GM23338 (cell line): Measurements from ENCODE around the gene STX5. TPM values are rescaled to one million over a fixed set of nuclear protein-coding genes. Genes with fewer than 3 reads are reported as not detected.
A peak's percentile ranks its signal among the peaks of the same experiment; 100 is the strongest.

ENCODE experiments used
- ATAC-seq: fragments of 200-7000 bp; cut with Tn5 transposase; 3 replicates; pipeline ENCODE4 v1.9.1; 2020
- DNase-seq: peaks from one replicate; pipeline ENCODE4 v3.0.0-alpha.2; 2015; ENCODE audit warnings: low spot score
- H2AFZ ChIP-seq: fragments of 200-600 bp; sonication (generic); 2 replicates; pipeline ENCODE4 v1.8.0; 2016; ENCODE audit warnings: antibody characterized with exemption, mild to moderate bottlenecking, moderate library complexity
- H3F3A ChIP-seq: fragments of 200-600 bp; sonication (generic); replicated peaks from 2 replicates; pipeline ENCODE4 v1.8.0; 2017; ENCODE audit warnings: antibody characterized with exemption, mixed run types, low read depth
- H3K27ac ChIP-seq: fragments of 200-600 bp; sonication (generic); 2 replicates; pipeline ENCODE4 v1.6.1; 2016; ENCODE audit warnings: low read depth
- H3K27me3 ChIP-seq: fragments of 200-600 bp; sonication (generic); 2 replicates; pipeline ENCODE4 v1.8.0; 2016; ENCODE audit warnings: mild to moderate bottlenecking, mixed run types, moderate library complexity; ENCODE audit not compliant: insufficient read depth
- H3K36me3 ChIP-seq: fragments of 200-600 bp; sonication (generic); 2 replicates; pipeline ENCODE4 v1.8.0; 2016; ENCODE audit warnings: mild to moderate bottlenecking; ENCODE audit not compliant: insufficient read depth
- H3K4me1 ChIP-seq: fragments of 200-600 bp; sonication (generic); 2 replicates; pipeline ENCODE4 v1.8.0; 2016; ENCODE audit warnings: mild to moderate bottlenecking, moderate library complexity; ENCODE audit not compliant: insufficient read depth
- H3K4me2 ChIP-seq: fragments of 200-600 bp; sonication (generic); 2 replicates; pipeline ENCODE4 v1.7.1; 2017; ENCODE audit warnings: mixed run types
- H3K4me3 ChIP-seq: fragments of 200-600 bp; sonication (generic); 2 replicates; pipeline ENCODE4 v1.6.1; 2016; ENCODE audit warnings: mixed run types
- H3K79me2 ChIP-seq: fragments of 200-600 bp; sonication (generic); replicated peaks from 2 replicates; pipeline ENCODE4 v1.8.0; 2017; ENCODE audit warnings: mild to moderate bottlenecking; ENCODE audit not compliant: insufficient read depth
- H3K9me2 ChIP-seq: fragments of 200-600 bp; sonication (generic); 2 replicates; pipeline ENCODE4 v1.8.0; 2017; ENCODE audit not compliant: insufficient read depth
- H4K20me1 ChIP-seq: fragments of 200-600 bp; sonication (generic); replicated peaks from 2 replicates; pipeline ENCODE4 v1.8.0; 2017; ENCODE audit warnings: mild to moderate bottlenecking; ENCODE audit not compliant: insufficient read depth
- H3K27ac Mint-ChIP-seq: 2 replicates; pipeline ENCODE4 v1.8.0; 2020; ENCODE audit warnings: inconsistent platforms, mild to moderate bottlenecking, moderate library complexity, mixed read lengths
- H3K27me3 Mint-ChIP-seq: 3 replicates; pipeline ENCODE4 v1.8.0; 2022; ENCODE audit warnings: low read depth, mild to moderate bottlenecking, moderate library complexity, mixed read lengths, inconsistent platforms; ENCODE audit not compliant: insufficient read depth, poor library complexity
- H3K36me3 Mint-ChIP-seq: 3 replicates; pipeline ENCODE4 v1.8.0; 2021; ENCODE audit warnings: low read depth, mild to moderate bottlenecking, inconsistent platforms, moderate library complexity, mixed read lengths
- H3K4me1 Mint-ChIP-seq: 3 replicates; pipeline ENCODE4 v1.8.0; 2020; ENCODE audit warnings: mild to moderate bottlenecking, inconsistent platforms, mixed read lengths
- H3K4me3 Mint-ChIP-seq: 3 replicates; pipeline ENCODE4 v1.8.0; 2021; ENCODE audit warnings: moderate library complexity, mild to moderate bottlenecking, inconsistent platforms, mixed read lengths
- H3K9me3 Mint-ChIP-seq: 3 replicates; pipeline ENCODE4 v1.8.0; 2020; ENCODE audit warnings: moderate library complexity, mild to moderate bottlenecking, inconsistent platforms, mixed read lengths
- CREB1 ChIP-seq: fragments of 250-450 bp; sonication (Bioruptor Pico); IDR thresholded peaks from 2 replicates; pipeline ENCODE4 v1.5.0; 2020; ENCODE audit warnings: low read depth, mild to moderate bottlenecking, moderate library complexity
- EZH2 ChIP-seq: fragments of 200-600 bp; sonication (generic); IDR thresholded peaks from one replicate; pipeline ENCODE4 v1.8.0; 2017; ENCODE audit warnings: antibody characterized with exemption, mild to moderate bottlenecking, low read depth; ENCODE audit not compliant: unreplicated experiment
- JUNB ChIP-seq: IDR thresholded peaks from one replicate; pipeline ENCODE4 v1.6.1; 2016; ENCODE audit warnings: antibody characterized with exemption; ENCODE audit not compliant: unreplicated experiment
- NANOG ChIP-seq: IDR thresholded peaks from 2 replicates; pipeline ENCODE4 v1.6.1; 2016; ENCODE audit warnings: antibody characterized with exemption, borderline replicate concordance
- POLR2AphosphoS5 ChIP-seq: IDR thresholded peaks from 2 replicates; pipeline ENCODE4 v1.6.1; 2016; ENCODE audit warnings: antibody characterized with exemption, low read depth
- ZNF114 ChIP-seq: fragments of 250-450 bp; sonication (Bioruptor Pico); IDR thresholded peaks from 2 replicates; pipeline ENCODE4 v1.5.0; 2020; ENCODE audit warnings: mild to moderate bottlenecking, moderate library complexity
- ZNF331 ChIP-seq: fragments of 250-450 bp; sonication (Bioruptor Pico); IDR thresholded peaks from 2 replicates; pipeline ENCODE4 v1.5.0; 2020; ENCODE audit warnings: low read depth, mild to moderate bottlenecking, moderate library complexity
- polyA plus RNA-seq: library from polyadenylated mRNA; unstranded; fragments of >200 nt; fragmentation: Nextera tagmentation; extraction: Ambion mirVana; gene quantifications from 2 replicates; pipeline ENCODE4 v1.2.1, GENCODE V29; 2016
- total RNA-seq: library from RNA; depleted of rRNA; stranded (reverse); fragments of >200 nt; shearing (Covaris generic); gene quantifications from 2 replicates; pipeline ENCODE4 v1.2.3, GENCODE V29; 2014
- TF ChIP-seq, protein P1 (sequence below): fragments of 250-450 bp; sonication (Bioruptor Pico); IDR thresholded peaks from 2 replicates; pipeline ENCODE4 v1.5.0; 2020; ENCODE audit warnings: mild to moderate bottlenecking, moderate library complexity
- TF ChIP-seq, protein P2 (sequence below), 2 experiments: fragments of 200-600 bp in 1 of 2; sonication (generic) in 1 of 2; conservative IDR thresholded peaks; 2 replicates each; pipeline versions ENCODE4 v1.5.1 to v1.6.1; 2016 to 2017; ENCODE audit warnings: antibody characterized with exemption in 2 of 2, low read depth in 2 of 2, mild to moderate bottlenecking in 2 of 2, moderate library complexity in 1 of 2

The STX5 gene
- total and polyA plus RNA-seq, 2 experiments from 2014 or later = 7.7 to 22.2 TPM

DNA sequence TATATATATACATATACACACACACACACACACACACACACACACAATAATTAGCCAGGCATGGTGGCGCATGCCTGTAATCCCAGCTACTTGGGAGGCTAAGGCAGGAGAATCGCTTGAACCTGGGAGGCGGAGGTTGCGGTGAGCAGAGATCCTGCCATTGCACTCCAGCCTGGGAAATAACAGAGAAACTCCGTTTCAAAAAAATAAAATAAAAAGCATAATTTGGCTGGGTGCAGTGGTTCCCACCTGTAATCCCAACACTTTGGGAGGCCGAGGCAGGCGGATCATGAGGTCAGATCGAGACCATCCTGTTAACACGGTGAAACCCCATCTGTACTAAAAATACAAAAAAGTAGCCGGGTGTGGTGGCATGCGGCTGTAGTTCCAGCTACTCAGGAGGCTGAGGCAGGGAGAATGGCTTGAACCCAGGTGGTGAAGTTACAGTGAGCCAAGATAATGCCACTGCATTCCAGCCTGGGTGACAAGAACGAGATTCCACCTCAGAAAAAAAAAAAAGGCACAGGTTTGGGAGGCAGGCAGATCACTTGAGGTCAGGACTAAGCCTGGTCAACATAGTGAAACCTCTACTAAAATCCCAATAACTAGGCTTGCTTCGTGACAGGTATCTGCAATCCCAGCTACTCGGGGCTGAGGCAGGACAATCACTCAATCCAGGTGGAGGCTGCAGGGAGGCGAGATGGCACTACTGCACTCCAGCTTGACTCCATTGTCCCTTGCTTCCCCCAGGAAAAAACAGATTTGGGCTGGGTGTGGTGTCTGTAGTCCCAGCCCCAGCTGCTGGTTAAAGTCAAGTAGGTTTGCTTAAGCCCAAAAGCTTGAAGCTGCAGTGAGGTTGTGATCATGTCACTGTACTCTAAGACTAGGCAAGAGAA lies 19.3 kb upstream of the STX5 start:
- H3K36me3 ChIP-seq = peaks cover 36% of the 10 kb centered on the region
- no peak overlapping the region for H3K4me2 ChIP-seq
- no peaks in the 10 kb centered on the region for H3K27me3 ChIP-seq
- DNase-seq = peak; percentile 67
- ATAC-seq = peak; percentile 32
- Mint-ChIP-seq H3K36me3 (peaks cover 65% of the 10 kb centered on the region), H3K4me1 (peaks cover 22% of the 10 kb centered on the region; the same call in 2 of the 3 replicates), H3K9me3 (peaks cover 36% of the 10 kb centered on the region), H3K27me3 (peaks cover 63% of the 10 kb centered on the region), H3K4me3 (peak overlapping the region; percentile 98), H3K27ac (peak overlapping the region; percentile 72)
- TF ChIP-seq NANOG (0 out of 2 replicates have a peak, but pooled peaks have one; percentile 2), EZH2 (no peak), JUNB (no peak), POLR2AphosphoS5 (peak; percentile 76), ZNF114 (CRISPR knock-in tag) (no peak), ZNF331 (CRISPR knock-in tag) (no peak), CREB1 (no peak)
- TF ChIP-seq, protein P1, sequence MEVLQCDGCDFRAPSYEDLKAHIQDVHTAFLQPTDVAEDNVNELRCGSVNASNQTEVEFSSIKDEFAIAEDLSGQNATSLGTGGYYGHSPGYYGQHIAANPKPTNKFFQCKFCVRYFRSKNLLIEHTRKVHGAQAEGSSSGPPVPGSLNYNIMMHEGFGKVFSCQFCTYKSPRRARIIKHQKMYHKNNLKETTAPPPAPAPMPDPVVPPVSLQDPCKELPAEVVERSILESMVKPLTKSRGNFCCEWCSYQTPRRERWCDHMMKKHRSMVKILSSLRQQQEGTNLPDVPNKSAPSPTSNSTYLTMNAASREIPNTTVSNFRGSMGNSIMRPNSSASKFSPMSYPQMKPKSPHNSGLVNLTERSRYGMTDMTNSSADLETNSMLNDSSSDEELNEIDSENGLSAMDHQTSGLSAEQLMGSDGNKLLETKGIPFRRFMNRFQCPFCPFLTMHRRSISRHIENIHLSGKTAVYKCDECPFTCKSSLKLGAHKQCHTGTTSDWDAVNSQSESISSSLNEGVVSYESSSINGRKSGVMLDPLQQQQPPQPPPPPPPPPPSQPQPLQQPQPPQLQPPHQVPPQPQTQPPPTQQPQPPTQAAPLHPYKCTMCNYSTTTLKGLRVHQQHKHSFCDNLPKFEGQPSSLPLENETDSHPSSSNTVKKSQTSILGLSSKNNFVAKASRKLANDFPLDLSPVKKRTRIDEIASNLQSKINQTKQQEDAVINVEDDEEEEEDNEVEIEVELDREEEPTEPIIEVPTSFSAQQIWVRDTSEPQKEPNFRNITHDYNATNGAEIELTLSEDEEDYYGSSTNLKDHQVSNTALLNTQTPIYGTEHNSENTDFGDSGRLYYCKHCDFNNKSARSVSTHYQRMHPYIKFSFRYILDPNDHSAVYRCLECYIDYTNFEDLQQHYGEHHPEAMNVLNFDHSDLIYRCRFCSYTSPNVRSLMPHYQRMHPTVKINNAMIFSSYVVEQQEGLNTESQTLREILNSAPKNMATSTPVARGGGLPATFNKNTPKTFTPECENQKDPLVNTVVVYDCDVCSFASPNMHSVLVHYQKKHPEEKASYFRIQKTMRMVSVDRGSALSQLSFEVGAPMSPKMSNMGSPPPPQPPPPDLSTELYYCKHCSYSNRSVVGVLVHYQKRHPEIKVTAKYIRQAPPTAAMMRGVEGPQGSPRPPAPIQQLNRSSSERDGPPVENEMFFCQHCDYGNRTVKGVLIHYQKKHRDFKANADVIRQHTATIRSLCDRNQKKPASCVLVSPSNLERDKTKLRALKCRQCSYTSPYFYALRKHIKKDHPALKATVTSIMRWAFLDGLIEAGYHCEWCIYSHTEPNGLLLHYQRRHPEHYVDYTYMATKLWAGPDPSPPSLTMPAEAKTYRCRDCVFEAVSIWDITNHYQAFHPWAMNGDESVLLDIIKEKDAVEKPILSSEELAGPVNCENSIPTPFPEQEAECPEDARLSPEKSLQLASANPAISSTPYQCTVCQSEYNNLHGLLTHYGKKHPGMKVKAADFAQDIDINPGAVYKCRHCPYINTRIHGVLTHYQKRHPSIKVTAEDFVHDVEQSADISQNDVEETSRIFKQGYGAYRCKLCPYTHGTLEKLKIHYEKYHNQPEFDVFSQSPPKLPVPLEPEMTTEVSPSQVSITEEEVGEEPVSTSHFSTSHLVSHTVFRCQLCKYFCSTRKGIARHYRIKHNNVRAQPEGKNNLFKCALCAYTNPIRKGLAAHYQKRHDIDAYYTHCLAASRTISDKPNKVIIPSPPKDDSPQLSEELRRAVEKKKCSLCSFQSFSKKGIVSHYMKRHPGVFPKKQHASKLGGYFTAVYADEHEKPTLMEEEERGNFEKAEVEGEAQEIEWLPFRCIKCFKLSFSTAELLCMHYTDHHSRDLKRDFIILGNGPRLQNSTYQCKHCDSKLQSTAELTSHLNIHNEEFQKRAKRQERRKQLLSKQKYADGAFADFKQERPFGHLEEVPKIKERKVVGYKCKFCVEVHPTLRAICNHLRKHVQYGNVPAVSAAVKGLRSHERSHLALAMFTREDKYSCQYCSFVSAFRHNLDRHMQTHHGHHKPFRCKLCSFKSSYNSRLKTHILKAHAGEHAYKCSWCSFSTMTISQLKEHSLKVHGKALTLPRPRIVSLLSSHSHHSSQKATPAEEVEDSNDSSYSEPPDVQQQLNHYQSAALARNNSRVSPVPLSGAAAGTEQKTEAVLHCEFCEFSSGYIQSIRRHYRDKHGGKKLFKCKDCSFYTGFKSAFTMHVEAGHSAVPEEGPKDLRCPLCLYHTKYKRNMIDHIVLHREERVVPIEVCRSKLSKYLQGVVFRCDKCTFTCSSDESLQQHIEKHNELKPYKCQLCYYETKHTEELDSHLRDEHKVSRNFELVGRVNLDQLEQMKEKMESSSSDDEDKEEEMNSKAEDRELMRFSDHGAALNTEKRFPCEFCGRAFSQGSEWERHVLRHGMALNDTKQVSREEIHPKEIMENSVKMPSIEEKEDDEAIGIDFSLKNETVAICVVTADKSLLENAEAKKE (CRISPR knock-in tag) = 0 out of 2 replicates have a peak, but pooled peaks have one; percentile 27
- TF ChIP-seq, protein P2, sequence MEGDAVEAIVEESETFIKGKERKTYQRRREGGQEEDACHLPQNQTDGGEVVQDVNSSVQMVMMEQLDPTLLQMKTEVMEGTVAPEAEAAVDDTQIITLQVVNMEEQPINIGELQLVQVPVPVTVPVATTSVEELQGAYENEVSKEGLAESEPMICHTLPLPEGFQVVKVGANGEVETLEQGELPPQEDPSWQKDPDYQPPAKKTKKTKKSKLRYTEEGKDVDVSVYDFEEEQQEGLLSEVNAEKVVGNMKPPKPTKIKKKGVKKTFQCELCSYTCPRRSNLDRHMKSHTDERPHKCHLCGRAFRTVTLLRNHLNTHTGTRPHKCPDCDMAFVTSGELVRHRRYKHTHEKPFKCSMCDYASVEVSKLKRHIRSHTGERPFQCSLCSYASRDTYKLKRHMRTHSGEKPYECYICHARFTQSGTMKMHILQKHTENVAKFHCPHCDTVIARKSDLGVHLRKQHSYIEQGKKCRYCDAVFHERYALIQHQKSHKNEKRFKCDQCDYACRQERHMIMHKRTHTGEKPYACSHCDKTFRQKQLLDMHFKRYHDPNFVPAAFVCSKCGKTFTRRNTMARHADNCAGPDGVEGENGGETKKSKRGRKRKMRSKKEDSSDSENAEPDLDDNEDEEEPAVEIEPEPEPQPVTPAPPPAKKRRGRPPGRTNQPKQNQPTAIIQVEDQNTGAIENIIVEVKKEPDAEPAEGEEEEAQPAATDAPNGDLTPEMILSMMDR (conservative IDR thresholded peaks at IDR 0.05; ENCODE audit: low read depth in 2 of 2) = no peak
- H3K79me2 ChIP-seq = peaks cover 36% of the 10 kb centered on the region
- H3K9me2 ChIP-seq = no peaks in the 10 kb centered on the region
- no peak overlapping the region for H2AFZ ChIP-seq
- H3K4me3 ChIP-seq = peak overlapping the region; percentile 100; the same call in 1 of the 2 replicates
- H4K20me1 ChIP-seq = peaks cover 21% of the 10 kb centered on the region
- peak overlapping the region; percentile 97 for H3K27ac ChIP-seq
- peaks cover 58% of the 10 kb centered on the region for H3F3A ChIP-seq
- H3K4me1 ChIP-seq = peaks cover 18% of the 10 kb centered on the region; the same call in 1 of the 2 replicates
